GM19372 (cell line): Measurements from ENCODE around the gene DNAH17.

Experiments used
- ATAC-seq: cut with Tn5 transposase; IDR thresholded peaks from one replicate; pipeline ENCODE4 v1.9.1; 2021; ENCODE audit warnings: mild to moderate bottlenecking, low read depth, moderate library complexity; ENCODE audit not compliant: unreplicated experiment

Gene DNAH17

DNA sequence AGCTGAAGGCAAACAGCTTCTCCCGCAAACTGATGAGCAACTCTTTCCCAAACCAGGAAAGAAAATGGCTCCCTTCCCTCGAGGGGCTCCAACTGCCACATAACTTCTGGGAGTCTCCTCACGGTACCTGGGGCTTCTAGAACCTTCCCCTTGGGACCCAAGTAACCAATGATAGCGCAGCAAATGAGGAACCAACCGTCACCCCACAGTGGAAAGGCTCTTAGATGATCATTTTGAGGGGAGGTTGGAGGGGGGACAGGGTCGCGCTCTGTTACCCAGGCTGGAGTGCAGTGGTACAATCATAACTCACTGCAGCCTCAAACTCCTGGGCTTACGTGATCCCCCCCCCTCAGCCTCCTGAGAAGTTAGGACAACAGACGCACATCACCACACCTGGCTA, at the start of gene DNAH17:
DNAH17 (minus strand) TSS at position 101 of the 400 bp plus-strand sequence. CDS start 2,339 bp downstream, outside the sequence.
- ATAC-seq, result no peak

GRCh38 chr17:78624324-78625151, 47.3 kb upstream of the DNAH17 start:
- no peak for ATAC-seq

- ATAC-seq, result no peak
These were observed 46.3 kb upstream of the DNAH17 start for GRCh38 chr17:78623541-78623940.

GRCh38 chr17:78622491-78623265, 45.5 kb upstream of the DNAH17 start:
- no peak for ATAC-seq

DNA sequence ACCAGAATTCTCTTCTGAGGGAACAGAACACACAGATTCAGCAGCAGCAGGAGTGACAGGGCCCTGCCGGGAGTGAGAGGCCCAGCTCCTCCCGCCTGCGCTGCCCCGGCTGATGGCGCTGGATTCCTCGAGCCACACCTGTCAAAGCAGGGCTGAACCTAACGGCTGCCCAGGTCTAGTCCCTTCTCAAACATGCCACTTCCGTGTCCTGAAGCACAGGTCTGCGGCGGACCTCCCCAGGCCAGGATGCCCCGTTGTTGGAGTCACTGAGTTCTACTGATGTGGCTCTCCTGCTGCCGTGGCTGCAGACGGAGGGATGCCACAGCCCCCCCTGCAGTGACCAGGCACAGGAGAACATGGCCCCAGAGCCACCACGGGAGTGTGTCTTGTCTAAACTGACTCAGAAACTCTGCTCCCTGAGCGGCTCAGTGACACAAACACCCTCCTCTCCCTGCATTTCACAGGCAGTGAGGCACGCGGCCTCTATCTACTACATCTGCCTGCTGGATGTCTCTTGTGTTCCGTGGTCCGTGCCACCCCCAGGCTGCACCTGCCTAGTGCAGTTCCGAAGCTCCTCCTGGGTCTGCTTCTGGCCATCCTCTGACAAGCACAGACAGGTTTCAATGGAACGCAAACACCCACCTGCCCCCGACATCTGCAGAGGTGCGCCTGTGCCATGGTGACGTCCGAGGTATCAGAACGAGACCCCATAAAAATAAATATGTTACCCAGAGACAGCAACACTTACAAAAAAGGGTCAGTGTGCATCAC, 44.7 kb upstream of the DNAH17 start:
- no peak for ATAC-seq

DNA sequence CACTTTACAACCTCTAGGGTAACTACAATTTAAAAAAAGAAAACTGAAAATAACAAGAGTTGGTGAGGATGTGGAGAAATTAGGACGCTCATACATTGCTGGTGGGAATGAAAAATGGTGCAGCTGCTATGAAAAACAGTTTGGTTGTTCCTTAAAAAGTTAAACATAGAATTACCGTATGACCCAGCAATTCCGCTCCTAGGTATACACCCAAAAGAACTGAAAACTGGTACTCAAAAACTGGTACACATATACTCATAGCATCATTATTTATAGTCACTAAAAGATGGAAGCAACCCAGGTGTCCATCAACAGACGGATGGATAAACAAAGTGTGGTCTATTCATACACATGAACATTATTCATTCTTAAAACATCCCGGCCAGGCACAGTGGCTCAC, 42.9 kb upstream of the DNAH17 start:
- ATAC-seq, result no peak

DNA sequence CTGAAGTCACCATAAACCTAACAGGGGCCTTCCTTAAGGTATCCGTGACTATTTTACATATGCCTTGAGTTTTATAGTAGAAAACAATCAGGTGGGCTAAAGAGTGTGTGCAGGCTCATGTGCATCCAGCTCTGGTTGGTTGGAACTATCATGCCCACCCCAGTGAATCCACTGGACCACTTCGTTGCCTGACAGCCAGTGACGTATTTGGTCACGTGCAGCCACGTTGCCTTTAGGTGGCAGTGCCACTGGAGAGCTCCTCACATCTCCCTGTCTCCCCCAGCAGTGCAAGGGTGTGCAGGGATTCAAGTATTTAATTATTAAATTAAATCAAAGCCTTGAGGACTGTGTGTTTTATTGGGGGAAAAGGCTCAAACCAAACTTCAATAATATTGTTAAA, 42.1 kb upstream of the DNAH17 start:
- no peak for ATAC-seq

DNA sequence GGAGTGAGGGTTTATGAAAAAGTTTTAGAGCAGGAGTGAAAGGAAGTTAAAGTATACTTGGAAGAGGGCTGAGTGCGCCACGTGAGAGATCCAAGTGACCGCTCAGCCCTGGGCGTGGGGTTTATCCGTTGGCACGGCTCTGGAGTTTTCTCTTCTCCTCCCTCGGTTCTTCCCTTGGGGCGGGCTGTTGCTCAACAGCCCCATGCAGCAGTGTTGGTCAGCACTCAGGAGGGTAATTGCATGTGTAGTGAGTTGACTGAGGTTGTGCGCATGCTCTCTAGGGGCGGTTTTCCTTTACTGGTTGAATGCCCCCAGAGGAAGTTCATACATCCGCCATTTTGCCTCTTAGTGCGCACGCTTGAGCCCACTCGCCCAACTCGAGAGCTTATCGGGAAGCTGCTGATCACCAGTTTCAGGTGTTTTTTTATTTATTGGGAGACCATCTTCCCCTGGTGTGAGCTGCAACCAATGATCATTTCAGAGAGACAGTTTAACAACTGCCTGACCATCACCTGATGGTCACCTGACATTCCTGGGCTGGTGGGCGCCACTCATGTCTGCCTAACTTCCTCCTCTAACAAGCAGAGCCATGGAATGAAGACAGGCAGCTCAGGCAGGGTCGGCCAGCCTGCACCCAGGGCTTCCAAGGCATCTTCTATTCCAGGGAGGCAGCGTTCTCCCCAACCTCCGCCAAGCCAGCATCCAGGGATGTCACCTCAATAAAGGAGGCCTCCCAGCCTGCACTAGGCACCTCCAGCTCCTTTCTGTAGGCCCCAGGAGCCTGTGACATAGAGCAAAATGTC, 41.3 kb upstream of the DNAH17 start:
- no peak for ATAC-seq

GRCh38 chr17:78617511-78618061, 40.4 kb upstream of the DNAH17 start:
- no peak for ATAC-seq

DNA sequence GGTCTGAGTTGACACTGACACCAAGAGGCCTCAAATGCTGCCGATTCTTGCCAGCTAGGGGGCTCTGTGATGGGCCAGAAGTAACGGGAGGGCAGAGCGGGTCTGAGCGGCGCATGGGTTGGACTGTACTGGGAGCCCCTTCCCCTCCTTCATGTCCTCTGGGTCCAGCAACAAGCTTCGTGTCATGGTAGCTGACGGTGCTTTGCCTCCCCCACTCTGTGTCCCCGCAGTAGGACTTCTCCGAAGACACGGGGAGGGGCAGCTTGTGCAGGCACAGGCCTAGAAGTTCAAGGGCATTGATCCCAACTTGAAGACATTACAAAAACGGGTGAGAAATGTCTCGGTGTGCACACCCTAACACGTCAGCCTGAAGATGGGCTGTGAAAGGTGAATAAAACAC, 39.8 kb upstream of the DNAH17 start:
- no peak for ATAC-seq

DNA sequence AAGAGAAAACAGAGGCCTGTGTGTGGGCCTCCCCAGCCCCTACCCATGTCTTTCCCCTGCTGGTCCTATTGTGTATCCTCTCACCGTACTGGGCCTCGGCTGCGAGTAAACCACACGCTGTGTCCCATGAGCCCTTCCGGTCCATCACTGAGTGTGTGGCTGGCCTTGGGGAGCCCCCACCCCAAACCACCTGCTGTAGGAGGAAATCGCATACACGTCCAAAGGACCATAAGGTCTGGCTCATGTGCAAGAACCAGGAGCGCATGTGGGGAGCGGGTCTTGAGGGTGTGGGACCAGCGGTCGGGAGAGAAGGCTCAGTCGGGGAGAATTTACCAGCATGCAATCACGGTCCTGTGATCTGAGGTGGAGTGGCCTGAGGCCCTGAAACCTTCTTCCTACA, 38.4 kb upstream of the DNAH17 start:
- ATAC-seq, result no peak

DNA sequence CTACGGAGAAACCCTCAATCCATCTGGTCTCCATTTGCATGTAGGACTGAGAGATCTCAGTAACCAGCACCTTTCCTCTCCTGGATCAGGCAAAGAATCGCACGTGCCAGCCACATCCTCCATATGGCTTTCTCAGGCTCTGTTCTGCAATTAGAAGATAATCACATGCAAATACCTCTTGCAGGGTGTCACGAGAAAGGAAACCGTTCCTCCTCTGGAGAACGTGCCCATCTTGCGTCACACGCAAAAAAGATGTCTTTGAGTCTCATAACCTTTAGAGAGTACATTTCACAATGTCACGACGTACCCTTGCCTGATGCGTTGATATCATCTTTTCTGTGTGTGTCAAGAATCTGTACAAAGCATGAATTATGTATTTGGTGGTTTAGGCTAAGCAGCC, 36.2 kb upstream of the DNAH17 start:
- ATAC-seq, result no peak

DNA sequence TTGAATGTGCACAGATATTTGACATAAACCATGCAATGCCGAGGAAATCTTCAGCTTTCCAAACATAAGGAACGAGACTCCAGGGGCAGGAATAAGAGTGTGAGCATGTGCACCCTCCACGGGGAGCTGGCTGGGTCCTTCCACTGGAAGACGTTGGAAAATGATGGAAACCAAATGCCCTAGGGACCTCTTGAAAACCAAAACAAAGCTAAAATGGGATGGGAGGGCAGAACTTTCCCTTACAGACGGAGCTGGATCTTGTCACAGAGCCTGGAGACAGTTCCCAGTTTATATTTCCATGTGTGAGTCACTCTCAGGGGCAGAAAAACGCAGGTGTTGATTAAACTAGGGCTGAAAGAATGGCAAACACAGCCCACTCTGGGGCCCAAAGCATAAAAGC, 34.4 kb upstream of the DNAH17 start:
- ATAC-seq, result no peak

- ATAC-seq, result no peak
These were observed 33.8 kb upstream of the DNAH17 start for GRCh38 chr17:78610951-78611511.

DNA sequence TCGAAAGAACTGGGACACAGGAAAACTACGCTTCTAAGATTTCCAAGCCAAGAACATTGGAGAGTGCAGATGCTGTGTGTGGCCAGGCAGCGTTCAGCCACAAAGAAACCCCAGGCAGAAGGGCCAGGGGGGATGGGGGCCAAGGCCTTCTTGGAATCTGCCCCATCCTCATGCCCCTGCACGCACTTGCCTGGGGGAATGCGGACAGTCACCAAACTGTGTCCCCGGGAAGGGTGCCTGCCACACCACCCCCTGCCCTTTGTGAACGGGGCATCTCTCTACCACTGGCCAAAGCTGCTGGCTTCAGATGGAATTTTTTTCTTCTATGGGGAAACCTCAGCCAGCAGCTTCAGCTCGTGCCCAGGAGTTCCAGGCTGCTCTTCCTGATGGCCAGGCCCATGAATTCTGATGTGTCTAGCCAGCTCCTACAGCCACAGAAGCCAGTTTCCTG, 32.0 kb upstream of the DNAH17 start:
- ATAC-seq, result no peak

DNA sequence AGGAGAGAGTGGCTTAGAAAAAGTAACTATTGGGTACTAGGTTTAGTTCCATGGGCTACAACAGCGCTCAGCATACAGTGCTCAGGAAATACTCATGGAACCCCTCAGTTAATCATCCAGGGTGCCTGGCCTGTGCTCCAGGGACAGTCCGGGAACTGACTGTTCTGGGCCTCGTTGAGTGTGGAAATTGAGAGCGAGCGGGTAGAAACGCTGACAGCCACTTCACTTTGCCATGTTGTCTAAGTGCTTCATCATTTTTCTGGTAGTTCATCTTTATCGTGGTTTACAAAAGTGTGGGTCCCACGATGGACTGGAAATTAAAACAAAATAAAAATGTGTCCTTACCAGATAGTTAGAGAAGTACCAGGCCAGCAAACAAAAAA, 31.6 kb upstream of the DNAH17 start:
- ATAC-seq, result no peak

GRCh38 chr17:78608122-78608803, 31.1 kb upstream of the DNAH17 start:
- no peak for ATAC-seq

GRCh38 chr17:78607038-78607437, 29.8 kb upstream of the DNAH17 start:
- ATAC-seq, result no peak

DNA sequence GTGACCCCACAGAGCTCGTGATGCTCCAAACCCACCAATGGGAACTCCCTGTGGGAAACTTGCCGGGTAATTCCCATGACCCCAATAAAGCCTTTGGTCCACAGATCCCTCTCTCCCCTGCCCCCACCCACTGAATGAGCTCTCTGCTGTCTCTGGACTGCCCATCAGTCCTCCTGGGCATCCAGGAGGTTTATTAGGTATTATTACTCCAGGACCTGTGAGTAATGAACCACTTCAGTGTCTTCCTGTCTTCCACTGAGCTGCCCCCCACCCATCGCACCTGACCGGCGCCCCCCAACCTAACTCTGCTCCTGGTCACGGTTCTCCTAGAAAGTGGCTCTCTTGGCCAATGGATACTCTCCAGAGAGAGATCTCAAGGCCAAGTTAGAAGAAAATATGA, 28.7 kb upstream of the DNAH17 start:
- ATAC-seq, result no peak
